Stimulated activated CD4-positive, alpha-beta T cell treated with anti-CD3 and anti-CD28 coated beads, Interleukin-15, amount 100 ng/mL, for 1 hour (primary cell): ENCODE data around the gene TFAP2C.
A peak's percentile ranks its signal among the peaks of the same experiment; 100 is the strongest.

Experiments
- DNase-seq, 2 donors: peaks; one replicate each; pipeline ENCODE4 v3.0.0-alpha.2; 2020; ENCODE audit warnings: low read depth in 1 of 2, low spot score in 1 of 2

Gene TFAP2C

DNA sequence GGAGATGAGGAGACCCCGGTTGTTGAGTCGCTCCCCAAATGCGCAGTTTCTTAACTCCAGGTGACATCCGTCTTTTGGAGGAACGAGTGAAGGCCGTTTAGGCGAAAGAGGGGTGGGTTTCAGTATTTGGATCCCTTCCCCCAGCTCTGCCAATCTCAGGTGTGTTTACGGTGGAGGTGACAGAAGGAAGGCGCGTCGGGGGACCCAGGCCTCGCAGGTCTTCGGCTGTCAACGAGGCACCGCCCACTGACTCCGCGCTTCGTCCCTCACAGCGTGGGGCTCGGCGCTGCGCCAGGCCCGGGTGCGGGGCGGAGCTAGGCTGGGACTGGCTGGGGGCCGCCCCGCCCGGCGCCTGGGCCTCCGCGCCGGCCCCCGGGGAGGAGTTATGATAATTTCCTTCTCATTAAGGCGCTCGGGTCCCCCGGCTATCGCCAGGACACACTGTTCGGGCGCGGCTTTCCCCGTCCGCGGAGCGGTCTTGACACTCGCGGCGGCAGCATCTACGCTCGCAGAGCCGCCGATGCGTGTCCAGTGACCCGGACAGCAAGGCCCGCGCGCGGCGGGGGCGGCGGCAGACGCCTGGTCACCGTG, at the start of gene TFAP2C:
Gene TFAP2C (plus strand): TSS at position 434 of the 591 bp plus-strand sequence. CDS start 239 bp downstream, outside the sequence.
- DNase-seq: peak in 1 of 2 donors; percentile 5

DNA sequence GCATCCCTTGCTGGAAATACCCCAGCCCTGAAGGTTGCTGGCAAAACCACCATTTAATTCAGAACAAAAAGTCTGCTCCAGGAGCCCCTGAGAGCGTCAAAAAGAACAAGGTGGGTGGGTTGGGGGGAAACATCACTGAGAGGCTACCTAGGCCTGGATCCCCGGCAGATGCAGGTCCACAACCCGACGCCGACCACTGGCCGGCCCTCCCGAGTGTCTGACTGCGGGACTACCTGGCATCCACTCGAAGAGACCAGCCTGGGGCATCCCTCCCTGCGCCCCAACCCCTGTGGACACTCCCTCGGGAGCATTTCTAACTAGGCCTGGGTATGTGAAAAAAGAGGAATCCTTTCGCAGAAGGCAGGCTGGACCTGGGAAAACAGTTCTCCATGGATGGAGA, 48.9 kb upstream of the TFAP2C start:
- no peak for DNase-seq

GRCh38 chr20:56581701-56582100, 47.4 kb upstream of the TFAP2C start:
- DNase-seq: no peak

DNA sequence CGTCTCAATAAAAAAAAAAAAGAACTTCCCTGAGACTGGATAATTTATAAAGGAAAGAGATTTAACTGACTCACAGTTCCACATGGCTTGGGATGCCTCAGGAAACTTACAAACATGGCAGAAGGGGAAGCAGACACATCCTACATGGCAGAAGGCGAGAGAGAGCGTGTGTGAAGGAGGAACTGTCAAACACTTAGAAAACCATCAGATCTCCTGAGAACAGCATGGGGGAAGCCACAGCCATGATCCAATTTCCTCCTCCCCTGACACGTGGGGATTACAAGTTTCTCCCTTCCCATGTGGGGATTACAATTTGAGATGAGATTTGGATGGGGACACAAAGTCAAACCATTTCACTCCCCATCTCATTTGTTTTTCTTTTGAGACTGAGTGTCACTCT, 46.6 kb upstream of the TFAP2C start:
- DNase-seq: no peak

DNA sequence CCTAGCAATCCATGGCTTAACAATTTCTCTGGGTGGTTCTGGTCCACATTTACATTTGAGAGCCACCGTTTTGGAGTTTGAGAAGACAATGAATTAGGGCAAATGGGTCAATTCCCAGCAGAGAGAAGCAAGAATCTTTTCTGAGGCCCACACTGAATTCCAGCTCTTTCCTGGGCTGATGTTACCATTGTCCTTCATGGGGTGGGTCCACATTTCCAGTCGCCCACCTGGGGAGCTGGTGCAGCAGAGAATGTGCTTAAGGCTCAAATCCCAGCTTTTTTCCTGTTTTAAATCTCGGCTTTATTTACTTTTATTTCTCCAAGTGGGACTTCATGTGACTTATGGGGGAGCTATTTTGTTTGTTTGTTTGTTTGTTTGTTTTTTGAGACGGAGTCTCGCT, 44.2 kb upstream of the TFAP2C start:
- DNase-seq: no peak

DNA sequence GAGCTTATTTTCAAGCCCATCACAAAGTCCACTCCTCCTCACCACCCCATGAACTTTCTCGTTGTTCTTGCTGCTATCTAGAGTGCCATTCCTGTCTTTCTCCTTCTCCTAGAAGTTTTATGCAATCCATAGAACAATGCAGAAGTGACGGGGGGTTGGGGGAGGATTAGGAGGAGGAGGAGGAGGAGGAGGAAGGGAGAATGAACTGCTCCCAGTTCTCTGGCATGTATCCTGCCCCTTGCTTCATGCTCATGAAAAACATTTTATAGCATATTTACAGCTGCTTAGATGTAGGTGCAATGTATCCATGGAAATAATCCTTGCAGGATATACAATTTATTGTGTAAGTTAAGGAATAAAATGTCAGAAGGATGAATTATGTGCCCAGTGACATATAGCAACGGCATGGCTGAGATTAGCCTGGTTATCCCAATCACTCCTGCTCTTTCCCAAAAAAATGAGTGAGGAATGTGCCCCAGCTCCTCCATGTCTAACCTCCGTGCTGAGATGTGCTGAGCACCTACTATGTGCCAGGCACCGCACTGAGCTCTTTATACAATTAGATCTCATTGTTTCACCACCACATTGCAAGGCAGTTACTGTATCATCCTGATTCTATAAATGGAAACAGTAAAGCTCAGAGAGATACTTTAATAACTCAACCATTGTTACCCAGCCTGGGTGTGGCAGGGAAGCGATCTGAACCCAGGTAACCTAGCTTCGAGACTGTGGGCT, 41.6 kb upstream of the TFAP2C start:
- DNase-seq: no peak

- no peak for DNase-seq
Observed at GRCh38 chr20:56588996-56589395, 40.1 kb upstream of the TFAP2C start.

DNA sequence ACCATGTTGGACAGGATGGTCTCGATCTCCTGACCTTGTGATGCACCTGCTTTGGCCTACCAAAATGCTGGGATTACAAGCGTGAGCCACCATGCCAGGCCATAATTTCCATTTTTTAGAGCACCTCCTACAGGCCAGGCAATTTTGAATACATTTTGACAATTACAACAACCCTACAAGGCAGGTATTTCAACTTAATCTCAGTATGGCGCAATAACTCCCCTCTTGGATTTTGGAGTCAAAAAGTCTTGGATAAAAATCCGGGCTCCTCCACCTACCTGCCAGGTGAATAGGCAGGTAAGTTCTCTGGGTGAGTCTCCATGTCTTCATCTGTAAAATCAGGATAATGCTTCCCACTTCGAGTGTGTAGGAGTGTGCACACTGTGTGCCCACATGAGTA, 39.5 kb upstream of the TFAP2C start:
- DNase-seq: no peak

- DNase-seq: no peak
Observed at GRCh38 chr20:56590888-56591287, 38.2 kb upstream of the TFAP2C start.

GRCh38 chr20:56592211-56592610, 36.9 kb upstream of the TFAP2C start:
- DNase-seq: no peak

DNA sequence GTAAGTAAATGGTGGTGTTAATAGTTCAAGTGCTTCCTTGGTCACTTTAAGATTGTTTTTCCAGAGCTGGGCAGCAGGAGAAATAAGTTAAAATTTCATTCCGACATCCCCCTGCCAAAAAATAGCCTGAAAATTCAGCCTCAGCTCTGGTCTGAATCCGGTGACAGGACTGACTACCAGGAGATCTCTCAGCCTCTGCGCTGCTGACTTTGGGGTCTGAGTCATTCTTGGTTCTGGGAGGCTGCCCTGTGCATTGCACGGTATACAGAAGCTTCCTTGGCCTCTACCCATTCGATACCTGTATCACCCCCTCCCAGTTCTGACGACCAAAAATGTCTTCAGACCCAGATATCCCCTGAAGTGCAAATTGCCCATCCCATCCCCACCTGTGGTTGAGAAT, 36.3 kb upstream of the TFAP2C start:
- DNase-seq: no peak

GRCh38 chr20:56595746-56596475, 33.2 kb upstream of the TFAP2C start:
- no peak for DNase-seq

- DNase-seq: no peak
Observed at GRCh38 chr20:56601166-56601565, 27.9 kb upstream of the TFAP2C start.

DNA sequence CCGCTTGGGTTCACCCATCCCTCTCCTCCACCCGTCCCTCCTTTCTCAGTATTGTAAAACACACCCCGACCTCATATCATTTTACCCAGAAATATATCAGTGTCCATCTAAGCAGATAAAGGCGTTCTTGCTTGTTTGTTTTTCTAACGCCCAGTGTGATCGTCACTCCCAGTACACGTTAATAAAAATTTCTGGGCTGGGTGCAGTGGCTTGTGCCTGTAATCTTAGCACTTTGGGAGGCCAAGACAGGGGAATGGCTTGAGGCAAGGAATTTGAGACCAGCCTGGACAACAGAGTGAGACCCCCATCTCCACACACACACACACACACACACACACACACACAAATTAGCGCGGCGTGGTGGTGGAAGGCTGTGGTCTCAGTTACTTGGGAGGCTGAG, 24.4 kb upstream of the TFAP2C start:
- no peak for DNase-seq

- DNase-seq: no peak
Observed at GRCh38 chr20:56605261-56605996, 23.7 kb upstream of the TFAP2C start.

DNA sequence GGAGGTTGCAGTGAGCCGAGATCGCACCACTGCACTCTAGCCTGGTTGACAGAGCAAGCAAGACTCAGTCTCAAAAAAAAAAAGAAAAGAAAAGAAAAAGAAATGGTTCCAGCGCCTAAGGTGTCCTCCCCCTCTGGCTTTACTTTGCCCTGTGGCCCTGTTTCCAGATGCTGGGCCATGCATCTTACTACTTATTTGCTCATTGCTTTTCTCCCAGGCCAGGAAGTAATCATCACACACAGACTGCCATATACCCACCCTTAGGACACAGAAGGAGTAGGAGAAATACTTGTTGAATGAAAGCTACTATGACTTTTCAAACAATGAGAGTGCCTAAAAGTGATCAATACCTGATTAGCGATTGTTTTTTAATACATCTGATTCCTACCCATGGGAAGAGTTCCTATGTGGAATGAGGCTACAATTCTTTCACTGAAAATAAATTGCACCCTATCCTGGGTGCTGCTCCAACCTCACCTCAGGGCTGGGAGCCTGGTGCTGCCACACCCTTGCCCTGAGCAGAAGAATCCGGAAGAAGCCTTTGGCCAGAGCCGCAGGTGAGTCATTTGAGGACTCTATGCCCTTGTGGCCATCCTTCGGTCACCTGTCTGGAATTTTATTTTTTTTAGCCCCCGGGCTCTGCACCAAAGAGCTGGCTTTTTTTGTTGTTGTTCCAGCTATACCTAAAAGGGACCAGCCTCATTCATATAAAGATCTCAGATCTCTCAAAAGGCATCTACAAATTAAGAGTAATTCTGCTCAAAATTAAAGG, 22.7 kb upstream of the TFAP2C start:
- no peak for DNase-seq

DNA sequence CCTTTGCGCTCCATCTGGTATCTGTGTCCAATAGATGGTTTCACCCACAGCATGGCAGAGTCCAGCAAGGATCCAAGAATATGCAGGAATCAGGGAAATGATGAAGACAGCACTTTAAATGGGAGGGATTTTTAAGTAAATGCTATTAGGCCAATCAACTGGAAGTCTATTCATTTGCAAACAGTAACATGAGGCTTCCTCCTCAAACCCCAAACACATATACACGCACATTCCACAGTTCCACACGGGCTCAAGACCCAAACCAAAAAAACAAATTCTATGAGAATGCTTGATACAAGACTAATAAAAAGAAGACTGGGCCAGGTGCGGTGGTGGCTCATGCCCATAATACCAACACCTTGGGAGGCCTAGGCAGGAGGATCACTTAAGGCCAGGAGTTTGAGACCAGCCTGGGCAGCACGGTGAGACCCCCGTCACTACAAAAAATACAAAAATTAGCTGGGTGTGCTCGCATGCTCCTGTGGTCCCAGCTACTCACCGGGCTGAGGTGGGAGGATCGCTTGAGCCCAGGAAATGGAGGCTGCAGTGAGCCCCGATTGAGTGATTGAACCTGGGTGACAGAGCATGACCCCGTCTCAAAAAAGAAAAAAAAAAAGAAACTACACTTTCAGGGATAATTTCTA, 21.9 kb upstream of the TFAP2C start:
- no peak for DNase-seq

DNA sequence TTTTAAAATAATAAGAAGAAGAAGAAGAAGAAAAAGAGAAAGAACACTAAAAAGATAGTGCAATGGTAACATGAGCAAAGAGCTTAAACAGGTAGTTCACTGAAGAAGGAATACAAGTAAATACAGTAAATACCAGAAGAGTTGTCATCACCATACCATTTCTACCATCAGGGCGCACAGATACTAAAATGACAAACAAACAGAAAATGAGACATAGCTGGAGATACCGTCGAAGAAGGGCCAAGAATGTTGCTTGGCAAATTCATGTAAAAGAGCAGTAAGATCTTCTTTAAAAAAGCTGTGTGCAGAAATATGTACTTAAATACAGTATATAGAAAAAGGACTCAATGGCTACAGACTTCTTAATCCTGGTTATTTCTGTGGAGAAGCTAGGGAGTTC, 20.7 kb upstream of the TFAP2C start:
- no peak for DNase-seq

DNA sequence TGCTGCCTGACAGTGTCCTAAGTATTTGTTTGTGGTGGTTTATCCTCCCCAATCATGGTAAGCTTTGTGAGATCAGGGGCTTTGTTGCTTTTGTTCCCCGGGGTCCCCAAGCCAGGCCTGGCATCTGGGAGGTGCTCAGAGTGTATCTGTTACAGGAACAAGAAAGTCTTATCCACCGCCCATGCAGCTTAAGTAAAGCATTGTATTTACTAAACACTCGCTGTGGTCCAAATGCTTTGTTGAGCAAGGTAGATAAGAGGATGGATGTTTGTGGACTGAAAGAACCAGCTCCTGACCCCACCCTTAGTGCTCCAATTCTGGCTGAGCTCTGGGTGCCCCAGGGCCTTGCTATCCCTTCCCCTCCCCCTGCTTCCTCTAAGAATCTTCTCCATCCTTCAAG, 19.8 kb upstream of the TFAP2C start:
- DNase-seq: no peak

GRCh38 chr20:56610098-56610497, 19.0 kb upstream of the TFAP2C start:
- no peak for DNase-seq
